ENCODE data around the gene SAAL1.

Gene SAAL1

GRCh38 chr11:18081551-18081950, 24.3 kb downstream of the SAAL1 start:
- no peak for DNase-seq

DNA sequence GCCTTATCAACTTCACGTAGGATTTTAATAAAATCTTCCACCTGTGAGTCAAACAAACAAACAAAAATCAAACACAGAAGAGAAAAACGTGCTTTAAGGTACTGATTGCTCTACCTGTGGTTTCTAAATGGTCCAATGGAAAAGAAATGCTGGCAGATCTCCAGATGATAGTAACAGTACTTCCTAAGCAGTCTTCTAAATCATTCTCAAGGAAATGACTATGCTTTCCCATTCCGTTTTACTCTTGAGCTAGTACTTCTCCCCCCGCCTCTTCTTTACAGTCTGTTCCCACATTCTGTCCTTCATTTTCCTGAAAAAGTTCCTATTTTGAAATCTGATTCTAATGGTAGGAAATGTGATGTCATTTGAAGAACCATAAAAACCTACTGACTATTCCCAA, 25.4 kb downstream of the SAAL1 start:
- DNase-seq, result no peak

- DNase-seq, result no peak
Observed at GRCh38 chr11:18078909-18079308, 27.0 kb downstream of the SAAL1 start.

- no peak for DNase-seq
Observed at GRCh38 chr11:18075444-18075843, 30.4 kb downstream of the SAAL1 start.

DNA sequence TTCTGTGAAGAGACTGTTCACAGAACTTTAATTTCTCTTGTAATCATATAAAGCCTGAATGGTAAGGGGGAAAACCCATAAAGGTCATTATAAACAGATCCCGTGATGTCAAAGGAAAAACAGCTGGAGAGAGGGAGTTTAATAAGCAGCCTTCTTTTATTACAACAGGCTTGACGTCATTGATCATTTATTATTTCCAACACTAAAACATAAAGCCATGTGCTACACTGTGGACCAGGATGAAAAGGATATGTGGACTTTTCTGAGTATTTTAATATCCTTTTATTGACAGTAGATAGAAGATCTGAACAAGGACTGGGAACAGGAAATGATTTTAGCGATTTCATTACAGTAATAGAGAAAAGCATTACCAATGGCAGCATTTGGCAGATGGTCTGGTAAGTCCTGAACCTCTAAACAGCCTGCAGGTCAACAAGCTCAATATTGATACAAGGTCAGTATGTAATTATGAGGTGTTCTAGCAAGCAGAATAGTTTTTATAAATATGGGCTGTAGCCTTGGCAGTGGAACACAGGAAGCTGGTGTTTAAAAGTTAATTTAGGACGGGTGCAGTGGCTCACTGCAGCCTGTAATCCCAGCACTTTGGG, 34.7 kb downstream of the SAAL1 start:
- no peak for DNase-seq

GRCh38 chr11:18067372-18067771, 38.5 kb downstream of the SAAL1 start:
- no peak for DNase-seq

- DNase-seq, result no peak
Observed at GRCh38 chr11:18066626-18067025, 39.3 kb downstream of the SAAL1 start.

DNA sequence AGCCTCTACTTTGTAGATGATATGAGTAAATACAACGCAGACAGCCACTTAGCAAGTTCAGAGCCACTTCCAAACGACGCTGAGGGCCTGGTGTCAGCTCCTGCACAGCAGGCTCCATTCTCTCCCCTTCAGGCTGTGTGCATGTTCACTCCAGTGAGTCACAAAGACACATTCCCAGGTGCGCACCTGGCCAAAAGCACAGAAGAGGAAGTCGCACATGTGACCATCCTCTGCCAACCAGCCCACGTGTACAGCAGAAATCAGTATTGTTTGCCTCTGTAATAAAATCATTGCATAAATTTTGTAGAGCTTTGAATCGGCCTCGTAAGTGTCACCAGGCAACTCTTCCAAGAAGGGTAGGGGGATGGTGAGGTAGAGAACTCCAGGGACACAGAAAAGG, 40.3 kb downstream of the SAAL1 start:
- no peak for DNase-seq

DNA sequence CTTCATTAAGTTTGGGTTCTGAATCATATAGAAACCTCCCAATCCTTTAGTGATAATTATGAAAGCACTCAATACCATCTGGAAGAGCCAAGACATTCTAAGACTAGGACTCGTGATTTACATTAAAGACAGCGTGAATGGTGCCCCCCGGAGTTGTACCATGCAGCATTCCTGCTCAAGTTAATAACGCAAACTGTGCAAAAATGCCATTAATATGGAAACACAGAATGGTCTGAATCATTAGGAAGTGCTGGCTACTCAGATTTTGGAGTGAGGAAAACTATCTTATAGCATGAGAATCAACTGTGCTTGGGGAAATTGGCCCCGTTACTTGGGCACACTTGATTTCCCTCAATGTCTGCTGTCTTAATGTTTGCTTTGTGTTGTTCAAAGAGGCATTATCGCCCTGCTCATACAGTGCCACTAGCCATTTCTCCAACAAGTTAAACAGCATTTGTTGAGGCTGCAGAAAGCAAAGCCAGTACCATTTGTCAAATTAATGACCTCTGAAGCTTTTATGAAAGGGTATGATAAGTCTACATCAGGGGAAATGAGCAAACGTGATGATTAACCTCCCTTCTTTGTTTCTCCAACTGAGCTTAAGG, 41.3 kb downstream of the SAAL1 start:
- DNase-seq, result no peak

DNA sequence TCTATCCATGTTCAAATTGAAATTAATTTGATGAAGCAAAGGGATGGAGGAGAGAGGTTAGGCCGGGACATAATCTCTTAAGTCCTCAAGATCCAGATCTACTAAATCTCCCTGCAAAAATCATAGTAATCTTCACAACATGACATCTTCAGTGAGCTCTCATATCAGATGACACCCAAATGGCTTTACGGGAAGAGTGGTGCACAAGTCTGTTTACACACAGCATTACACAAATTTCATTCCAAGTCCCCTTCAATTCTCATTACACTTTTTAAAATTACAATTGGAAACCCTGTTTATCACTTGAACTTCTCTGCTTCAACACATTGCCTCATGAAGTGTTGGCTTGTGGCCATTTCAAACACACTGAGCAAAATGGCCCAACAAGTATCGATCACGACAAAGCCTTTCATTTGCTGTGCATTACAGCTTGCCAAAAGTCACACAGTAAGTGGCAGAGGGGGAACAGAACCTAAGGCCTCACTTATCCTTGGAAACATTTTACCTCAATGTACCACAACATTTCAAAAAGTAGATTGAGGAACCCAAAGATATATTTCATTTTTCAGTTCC, 41.9 kb downstream of the SAAL1 start:
- no peak for DNase-seq

DNA sequence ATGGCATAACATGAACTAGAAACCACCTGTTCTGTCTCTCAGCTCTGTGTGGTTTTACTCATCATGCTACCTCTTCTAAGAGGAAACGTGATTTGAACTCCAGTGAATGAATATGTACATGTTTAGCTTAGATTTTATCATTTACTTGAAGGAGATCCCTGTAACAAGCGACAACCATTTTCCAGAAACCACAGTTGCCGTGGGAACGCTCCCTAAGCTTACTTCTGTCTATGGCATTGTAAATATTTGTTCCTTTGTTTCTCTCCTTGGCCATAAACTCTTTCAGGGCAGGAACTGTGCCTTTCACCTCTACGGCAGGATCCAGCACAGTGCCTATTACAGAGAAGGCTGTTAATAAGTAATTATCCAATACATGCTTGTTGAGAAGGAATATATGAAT, 42.8 kb downstream of the SAAL1 start:
- no peak for DNase-seq

DNA sequence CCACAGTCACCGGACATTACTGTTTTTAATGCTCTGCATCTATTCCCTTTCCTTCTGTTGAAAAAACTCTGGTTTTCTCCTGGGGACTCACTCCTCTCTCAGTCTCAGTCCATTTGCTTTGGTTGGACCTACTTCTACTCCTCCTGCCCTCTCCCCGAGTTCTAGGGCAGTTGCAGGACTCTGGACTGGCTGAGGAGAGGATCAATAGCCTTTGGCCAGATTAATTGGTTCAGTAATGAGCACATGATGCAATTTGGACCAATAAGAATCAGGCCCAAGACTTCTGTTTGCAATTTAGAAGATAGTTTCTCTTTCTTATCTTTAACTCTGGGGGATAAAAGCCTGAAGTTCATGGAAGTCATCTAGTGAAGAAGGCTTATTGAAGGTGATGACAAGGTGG, 44.5 kb downstream of the SAAL1 start:
- no peak for DNase-seq

DNA sequence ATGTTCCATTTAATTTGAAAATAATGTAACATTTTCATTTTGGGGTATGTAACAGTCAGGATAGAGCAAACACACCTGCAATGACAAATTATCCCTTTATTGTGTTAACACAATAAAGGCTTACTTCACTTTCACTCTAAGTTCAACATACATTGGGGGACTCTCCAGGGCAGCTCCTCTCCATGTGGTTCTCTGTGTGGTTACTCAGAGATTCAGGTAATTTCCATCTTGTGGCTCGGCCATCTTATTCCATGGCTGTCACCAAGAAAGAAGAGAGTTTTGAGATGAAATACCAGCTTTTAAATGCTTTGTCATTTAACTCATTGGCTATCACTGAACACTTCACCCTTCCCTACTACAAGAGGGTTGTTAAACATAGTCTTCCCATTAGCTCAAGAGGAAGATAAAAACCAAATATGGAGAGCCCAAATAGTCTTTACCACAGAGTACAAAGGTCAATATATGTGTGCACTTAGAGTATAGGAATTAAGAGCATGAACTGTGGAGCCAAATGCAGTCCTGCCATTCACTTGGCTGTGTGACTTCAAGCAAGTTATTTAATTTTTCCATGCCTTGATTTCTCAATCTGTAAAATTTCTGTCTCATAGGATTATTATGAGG, 49.2 kb downstream of the SAAL1 start:
- no peak for DNase-seq

DNA sequence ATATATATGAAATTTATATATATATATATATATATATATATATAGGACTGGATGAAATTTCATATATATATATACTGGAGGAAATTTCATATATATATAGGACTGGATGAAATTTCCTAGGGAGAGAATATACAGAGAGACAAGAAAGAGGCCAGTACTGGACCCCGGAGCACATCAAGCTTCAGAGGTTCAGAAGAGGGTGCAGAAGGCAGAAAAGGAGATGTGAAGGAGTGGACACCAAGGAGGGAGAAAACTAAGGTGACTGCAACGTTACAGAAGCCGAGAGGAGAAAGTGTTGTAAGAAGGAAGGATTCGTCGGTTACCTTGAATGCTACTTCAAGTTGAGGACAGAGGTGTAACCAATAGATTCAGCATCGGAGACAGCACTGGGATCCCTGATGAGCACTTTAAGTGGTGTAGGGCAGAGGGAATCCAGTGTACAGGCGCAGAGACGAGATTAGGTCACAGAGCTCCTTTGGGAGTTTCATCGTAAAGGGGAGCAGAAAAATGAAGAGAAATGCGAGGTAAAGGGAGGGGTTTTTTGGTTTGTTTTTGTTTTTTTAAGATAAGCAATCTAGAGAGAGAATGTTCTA, 51.3 kb downstream of the SAAL1 start:
- DNase-seq, result no peak

GRCh38 chr11:18050848-18051247, 55.0 kb downstream of the SAAL1 start:
- no peak for DNase-seq

- DNase-seq, result no peak
Observed at GRCh38 chr11:18046116-18046777, 59.6 kb downstream of the SAAL1 start, which contains the start of gene TPH1. TPH1 (minus strand) TSS chr11:18046269; CDS start chr11:18040762, 5,507 bp downstream.

- no peak for DNase-seq
Observed at GRCh38 chr11:18036456-18036855, 69.4 kb downstream of the SAAL1 start.
